Measurements from ENCODE around the gene OR2AE1.
A peak's percentile ranks its signal among the peaks of the same experiment; 100 is the strongest.

The OR2AE1 gene, protein sequence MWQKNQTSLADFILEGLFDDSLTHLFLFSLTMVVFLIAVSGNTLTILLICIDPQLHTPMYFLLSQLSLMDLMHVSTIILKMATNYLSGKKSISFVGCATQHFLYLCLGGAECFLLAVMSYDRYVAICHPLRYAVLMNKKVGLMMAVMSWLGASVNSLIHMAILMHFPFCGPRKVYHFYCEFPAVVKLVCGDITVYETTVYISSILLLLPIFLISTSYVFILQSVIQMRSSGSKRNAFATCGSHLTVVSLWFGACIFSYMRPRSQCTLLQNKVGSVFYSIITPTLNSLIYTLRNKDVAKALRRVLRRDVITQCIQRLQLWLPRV

DNA sequence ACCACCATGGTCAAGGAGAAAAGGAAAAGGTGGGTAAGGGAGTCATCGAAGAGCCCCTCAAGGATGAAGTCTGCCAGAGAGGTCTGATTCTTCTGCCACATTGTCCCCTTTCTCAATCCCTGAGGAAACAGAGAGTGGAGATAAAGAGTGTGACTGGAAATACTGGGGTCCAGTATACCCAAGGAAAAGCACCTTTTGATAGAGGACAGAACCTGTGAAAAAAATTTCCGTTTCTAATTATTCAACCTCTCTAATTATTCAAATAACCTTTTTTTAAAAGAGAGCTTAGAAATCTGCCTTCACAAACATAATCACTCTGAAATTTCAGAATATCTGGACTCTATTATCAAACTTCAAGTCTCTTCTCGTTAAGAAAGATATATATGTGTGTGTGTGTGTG lies at the start of gene OR2AE1:
TSS of gene OR2AE1 (minus strand) at position 101 of the 400 bp plus-strand sequence. CDS start at position 101, 0 bp downstream.
- TF ChIP-seq, protein P1, sequence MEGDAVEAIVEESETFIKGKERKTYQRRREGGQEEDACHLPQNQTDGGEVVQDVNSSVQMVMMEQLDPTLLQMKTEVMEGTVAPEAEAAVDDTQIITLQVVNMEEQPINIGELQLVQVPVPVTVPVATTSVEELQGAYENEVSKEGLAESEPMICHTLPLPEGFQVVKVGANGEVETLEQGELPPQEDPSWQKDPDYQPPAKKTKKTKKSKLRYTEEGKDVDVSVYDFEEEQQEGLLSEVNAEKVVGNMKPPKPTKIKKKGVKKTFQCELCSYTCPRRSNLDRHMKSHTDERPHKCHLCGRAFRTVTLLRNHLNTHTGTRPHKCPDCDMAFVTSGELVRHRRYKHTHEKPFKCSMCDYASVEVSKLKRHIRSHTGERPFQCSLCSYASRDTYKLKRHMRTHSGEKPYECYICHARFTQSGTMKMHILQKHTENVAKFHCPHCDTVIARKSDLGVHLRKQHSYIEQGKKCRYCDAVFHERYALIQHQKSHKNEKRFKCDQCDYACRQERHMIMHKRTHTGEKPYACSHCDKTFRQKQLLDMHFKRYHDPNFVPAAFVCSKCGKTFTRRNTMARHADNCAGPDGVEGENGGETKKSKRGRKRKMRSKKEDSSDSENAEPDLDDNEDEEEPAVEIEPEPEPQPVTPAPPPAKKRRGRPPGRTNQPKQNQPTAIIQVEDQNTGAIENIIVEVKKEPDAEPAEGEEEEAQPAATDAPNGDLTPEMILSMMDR (IDR thresholded peaks at IDR 0.05; ENCODE audit: low read depth, low read length): no peak
- DNase-seq (ENCODE audit: low read depth, low spot score): no peak
- H3K4me3 ChIP-seq (ENCODE audit: low read depth, low read length): no peak within 1 kb of the TSS
- in situ Hi-C loops (cut with HindIII; ENCODE audit: low sequenced_read_pairs): no loop called here

DNA sequence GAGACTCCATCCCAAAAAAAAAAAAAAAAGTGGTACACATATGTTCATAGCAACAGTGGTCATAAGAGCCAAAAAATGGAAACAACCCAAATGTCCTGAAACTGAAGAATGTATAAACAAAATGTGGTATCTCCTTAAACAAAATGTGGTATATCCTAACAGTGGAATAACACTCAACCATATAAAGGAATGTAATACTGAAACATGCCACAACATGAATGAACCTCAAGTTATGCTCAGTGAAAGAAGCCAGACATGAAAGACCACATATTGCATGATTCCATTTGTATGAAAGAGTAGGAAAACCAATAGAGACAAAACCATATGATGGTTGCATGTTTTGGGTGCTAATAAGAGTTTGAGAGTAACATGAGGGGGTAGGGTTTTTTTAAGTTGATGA lies 49.5 kb upstream of the OR2AE1 start:
- TF ChIP-seq, protein P1 (IDR thresholded peaks at IDR 0.05; ENCODE audit: low read depth, low read length): no peak
- in situ Hi-C loops (cut with HindIII; ENCODE audit: low sequenced_read_pairs): no loop called here
- H3K4me3 ChIP-seq (ENCODE audit: low read depth, low read length): no peak overlapping the region
- no peak for DNase-seq (ENCODE audit: low read depth, low spot score)

DNA sequence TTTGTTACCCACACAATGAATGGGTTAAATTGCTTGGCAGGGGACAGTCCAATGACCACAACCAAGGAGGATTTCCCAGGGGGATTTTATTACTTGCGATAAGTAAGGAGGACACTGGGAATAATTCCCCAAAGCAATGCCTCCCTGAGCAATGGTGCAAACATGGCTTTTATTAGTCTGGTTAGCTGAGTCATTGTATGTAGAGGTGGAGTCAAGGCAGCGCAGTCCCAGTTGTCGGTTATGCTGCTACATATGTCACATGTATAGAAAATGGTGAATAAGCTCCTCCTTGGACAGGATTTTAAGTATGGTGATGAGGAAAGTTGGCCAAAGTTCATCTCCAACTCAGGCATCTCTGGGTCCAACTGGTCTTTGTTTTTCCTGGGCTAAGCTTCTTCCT lies 46.4 kb upstream of the OR2AE1 start:
- in situ Hi-C loops (cut with HindIII; ENCODE audit: low sequenced_read_pairs): no loop called here
- no peak for DNase-seq (ENCODE audit: low read depth, low spot score)
- no peak overlapping the region for H3K4me3 ChIP-seq (ENCODE audit: low read depth, low read length)
- TF ChIP-seq, protein P1 (IDR thresholded peaks at IDR 0.05; ENCODE audit: low read depth, low read length): no peak

DNA sequence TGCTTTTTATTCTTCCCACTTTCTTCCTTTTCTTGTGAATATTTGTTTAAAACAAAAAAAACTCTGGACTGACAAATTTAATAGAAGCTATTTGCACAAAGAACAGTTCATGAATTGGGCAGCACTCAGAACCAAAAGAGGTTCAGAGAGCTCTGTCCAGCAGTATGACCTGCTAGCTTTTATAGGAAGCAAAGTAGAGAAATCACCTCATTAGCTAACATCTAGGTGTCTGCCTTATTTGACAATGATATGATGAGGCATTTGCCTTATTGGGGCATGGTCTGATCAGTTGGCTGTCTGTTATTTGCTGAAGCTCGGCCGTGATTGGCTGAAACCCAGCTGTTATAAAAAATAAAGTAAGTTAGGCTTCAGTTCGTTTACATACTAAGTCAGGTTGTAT lies 43.3 kb upstream of the OR2AE1 start:
- H3K4me3 ChIP-seq (ENCODE audit: low read depth, low read length): peak overlapping the region; percentile 75
- peak; percentile 5 for DNase-seq (ENCODE audit: low read depth, low spot score)
- in situ Hi-C loops (cut with HindIII; ENCODE audit: low sequenced_read_pairs): no loop called here
- TF ChIP-seq, protein P1 (IDR thresholded peaks at IDR 0.05; ENCODE audit: low read depth, low read length): no peak

DNA sequence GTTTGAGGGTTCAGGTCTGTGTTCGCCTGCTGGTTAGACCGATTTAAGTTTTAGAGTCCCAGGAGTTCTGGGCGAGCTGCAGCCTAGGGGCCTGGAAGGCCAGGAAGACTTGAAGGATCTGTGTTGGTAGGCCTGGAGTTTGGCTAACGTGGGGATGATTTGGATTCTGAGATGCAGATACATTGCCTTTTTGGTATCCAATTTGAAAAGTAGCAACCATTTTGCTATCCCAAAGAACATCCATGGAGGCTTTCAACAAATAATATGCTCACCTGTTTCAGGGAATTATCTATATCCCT lies 42.9 kb upstream of the OR2AE1 start:
- in situ Hi-C loops (cut with HindIII; ENCODE audit: low sequenced_read_pairs): no loop called here
- no peak for DNase-seq (ENCODE audit: low read depth, low spot score)
- H3K4me3 ChIP-seq (ENCODE audit: low read depth, low read length): peak overlapping the region; percentile 75
- TF ChIP-seq, protein P1 (IDR thresholded peaks at IDR 0.05; ENCODE audit: low read depth, low read length): no peak

DNA sequence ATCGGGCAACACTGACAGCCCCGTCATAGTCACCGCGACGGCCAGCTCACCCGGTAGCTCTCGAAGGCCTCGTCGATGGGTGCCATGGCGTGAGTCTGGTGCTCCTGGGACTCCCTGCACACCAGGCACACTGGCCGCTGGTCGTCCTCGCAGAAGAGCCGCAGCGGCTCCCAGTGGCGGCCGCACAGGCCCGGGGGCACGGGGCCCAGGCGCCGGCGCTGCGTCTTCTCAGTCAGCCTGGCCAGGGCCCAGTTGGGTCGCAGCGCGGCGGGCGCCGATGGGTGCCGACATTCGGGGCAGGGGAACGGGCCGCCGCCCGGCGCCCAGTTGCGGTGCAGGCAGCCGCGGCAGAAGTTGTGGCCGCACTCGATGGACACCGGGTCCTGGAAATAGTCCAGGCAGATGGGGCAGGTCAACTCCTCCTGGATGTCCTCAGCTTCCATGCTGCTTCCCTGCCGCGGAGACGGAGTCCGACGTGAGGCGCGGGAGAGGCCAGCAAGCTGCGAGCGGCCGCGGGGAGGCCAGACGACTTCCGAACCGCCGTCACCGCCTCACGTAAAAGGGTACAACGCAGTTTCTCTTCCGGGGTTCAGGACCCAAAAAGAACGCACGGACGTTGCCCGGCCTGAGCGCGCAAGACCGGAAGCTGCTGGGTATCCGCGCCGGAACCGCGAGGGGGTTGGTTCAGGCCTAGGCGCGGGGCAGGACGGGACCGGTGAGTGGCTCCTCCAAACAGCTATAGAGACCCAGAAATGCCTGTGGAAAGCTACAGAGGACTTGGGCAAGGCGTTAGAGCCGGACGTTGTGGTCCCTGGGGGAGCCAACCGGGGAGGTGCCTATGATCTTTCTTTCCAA lies 42.4 kb upstream of the OR2AE1 start, which contains the start of gene TRIM4:
TSS of gene TRIM4 (minus strand) at position 572 of the 855 bp plus-strand sequence. CDS start at position 443, 129 bp downstream.
- peak within 1 kb of the TSS; percentile 75 for H3K4me3 ChIP-seq (ENCODE audit: low read depth, low read length)
- in situ Hi-C loops (cut with HindIII; ENCODE audit: low sequenced_read_pairs): no loop called here
- TF ChIP-seq, protein P1 (IDR thresholded peaks at IDR 0.05; ENCODE audit: low read depth, low read length): peak; percentile 27
- peak; percentile 92 for DNase-seq (ENCODE audit: low read depth, low spot score)

All from astrocyte of the spinal cord (primary cell).